HG02885 (cell line): ENCODE results near the gene LASP1.

Experiments used
- ATAC-seq: cut with Tn5 transposase; IDR thresholded peaks from one replicate; pipeline ENCODE4 v1.9.1; 2021; ENCODE audit warnings: mild to moderate bottlenecking; ENCODE audit not compliant: unreplicated experiment, poor library complexity

Gene LASP1

GRCh38 chr17:38885728-38886642, 16.1 kb downstream of the LASP1 start:
- no peak for ATAC-seq

DNA sequence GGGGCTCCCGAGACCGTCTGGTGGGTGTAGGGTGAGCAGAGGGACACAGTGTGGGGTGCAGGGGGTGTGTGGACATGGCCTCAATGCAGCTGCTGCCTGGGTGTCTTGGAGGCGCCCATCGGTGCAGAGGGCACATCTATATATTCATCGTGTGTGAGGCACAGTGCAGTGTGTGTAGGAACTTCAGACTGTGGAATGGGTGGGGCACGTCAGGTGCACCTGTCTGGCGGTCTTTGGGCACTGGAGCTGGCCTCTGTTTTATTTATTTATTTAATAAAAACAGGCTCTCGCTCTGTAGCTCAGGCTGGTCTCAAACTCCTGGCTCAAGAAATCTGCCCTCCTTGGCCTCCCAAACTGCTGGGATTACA, 16.8 kb downstream of the LASP1 start:
- no peak for ATAC-seq

DNA sequence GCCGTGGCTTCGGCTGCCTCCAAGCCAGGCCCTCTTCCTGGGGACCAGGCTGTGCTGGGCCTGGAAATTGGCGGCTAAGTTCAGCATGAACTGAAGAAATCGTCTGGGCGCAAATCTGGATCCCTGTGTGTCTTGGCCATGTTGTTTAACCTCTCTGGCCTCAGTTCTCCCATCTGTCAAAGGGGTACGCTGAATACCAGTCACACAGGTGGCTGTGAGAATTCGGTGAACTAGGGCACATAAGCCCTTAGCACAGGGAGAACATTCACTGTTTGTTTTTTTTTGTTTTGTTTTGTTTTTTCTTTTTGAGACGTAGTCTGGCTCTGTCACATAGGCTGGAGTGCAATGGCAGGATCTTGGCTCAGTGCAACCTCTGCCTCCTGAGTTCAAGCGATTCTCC, 19.0 kb downstream of the LASP1 start:
- no peak for ATAC-seq

DNA sequence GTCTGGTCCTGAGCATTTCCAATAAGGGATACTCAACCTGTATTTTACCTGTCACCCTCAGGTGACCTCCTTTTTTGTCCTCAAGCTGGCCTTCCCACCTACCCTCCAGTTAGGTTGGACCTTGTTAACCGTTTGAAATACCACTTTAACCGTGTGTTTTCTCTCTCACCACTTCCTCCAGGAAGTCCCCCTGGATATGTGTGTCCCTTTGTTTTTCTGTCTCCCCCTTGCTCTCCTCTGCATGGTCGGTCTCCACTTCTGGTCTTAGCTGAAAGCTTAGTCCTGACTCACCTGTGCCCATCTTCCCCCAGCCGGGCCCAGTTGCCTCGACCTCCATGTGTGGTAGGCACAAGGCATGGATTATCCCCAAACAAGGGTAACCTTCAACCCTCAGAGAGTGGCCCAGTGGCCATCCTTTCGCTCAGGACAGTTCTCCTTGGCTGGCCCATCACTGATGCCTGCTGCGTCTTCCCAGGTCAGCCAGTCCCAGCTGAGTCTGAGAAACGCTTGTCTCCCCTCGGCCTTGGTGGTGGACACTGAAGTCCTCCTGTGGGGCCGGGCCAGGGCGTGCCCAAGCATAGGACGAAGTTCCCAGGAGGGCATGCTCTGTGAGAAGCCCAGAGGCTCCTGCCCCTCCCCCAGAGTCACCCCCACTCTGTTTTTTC, 20.0 kb downstream of the LASP1 start:
- no peak for ATAC-seq

GRCh38 chr17:38890410-38890746, 20.5 kb downstream of the LASP1 start:
- ATAC-seq = no peak

DNA sequence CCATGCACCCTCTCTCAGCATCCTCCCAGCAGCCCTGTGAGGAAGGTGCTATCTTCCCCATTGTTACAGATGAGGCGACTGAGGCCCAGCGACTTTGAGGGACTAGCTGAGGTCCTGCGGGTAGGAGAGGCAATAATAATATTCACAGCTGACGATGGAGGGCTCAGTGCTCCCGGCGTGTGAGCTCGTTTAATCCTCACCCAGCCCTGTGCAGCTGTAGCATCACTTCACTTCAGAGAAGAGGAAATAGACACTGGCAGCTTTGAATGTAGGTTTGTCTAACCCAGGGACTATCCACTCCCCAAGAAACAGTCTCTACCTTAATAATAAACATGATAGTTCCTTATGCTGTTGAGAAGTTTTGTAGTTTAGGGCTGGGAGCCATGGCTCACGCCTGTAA, 21.6 kb downstream of the LASP1 start:
- ATAC-seq = no peak

DNA sequence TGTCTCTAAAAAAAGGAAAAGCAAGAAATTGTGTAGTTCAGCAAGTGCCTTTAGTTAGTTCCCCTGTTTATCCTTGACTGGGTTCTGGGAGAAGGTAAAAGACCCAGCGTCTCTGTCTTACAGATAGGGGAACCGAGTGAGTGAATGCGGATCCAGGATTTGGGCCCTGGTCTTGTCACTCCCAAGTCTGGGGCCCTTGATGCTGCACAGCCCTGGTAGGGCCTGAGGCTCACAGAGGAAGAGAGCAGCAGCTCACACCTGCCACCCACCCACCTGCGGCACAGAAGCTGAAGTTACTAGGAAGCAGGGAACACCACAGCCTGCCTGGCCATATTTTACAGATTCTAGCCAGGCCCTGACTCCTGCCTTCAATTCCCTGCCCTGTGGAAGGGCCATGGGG, 22.2 kb downstream of the LASP1 start:
- ATAC-seq = no peak

GRCh38 chr17:38892620-38893019, 22.8 kb downstream of the LASP1 start:
- ATAC-seq = no peak

DNA sequence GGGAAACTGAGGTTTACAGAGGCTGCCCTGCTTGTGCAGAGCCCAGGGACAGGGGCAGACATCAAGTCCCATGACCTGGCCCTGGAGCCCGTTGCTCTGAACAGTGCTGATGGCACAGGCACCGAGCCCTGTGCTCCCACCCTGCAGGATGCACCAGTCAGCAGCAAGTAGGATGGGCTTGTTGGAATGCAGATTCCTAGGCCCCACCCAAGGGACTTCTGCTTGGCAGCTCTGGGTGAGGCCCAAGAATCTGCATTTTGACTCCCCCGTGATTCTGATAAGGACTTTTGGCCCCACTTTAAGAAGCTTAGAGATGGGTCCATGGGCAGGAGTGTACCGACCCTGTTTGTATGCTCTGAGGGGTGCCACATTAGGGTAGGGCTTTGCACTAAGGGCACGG, 23.3 kb downstream of the LASP1 start:
- no peak for ATAC-seq

- ATAC-seq = no peak
Observed at GRCh38 chr17:38893607-38894006, 23.7 kb downstream of the LASP1 start.

DNA sequence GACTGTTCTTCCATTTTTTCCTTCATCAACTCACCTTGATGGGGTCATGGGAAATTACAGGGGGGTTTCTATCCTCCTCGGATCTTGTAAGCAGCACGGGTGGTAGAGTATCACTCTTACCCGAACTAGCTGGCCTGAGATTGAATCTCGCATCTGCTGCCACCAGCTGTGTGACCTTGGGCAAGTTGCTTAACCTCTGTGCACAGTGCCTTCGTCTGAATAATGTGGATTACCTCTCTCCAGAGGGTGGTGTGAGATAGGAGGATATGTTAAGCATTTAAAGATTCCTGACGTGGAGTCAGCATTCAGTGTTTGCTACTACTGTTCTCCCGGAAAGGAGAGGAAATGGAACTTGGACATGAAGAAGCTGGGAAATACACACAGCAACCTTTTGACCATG, 24.4 kb downstream of the LASP1 start:
- no peak for ATAC-seq

GRCh38 chr17:38896346-38896954, 26.6 kb downstream of the LASP1 start:
- ATAC-seq = no peak

DNA sequence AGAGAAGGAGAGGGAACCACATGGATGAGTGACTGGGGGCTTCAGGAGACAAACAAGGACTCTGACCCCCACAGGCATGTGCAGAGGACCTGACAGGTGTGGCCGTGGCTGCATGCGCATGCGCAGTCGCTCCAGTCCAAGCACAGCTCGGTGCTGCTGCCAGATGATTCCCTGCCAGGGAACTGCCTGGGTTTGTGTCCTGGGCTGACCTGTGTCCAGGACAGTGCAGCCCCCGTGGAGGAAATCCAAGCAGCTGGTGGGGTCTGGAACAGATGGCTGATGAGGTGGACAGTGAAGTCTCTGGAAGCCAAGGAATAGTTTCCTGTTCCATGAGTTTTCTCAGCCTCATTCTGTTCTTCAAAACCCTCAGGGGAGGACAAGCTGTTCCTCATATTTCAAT, 27.3 kb downstream of the LASP1 start:
- no peak for ATAC-seq

- ATAC-seq = no peak
Observed at GRCh38 chr17:38897671-38898290, 27.9 kb downstream of the LASP1 start.

DNA sequence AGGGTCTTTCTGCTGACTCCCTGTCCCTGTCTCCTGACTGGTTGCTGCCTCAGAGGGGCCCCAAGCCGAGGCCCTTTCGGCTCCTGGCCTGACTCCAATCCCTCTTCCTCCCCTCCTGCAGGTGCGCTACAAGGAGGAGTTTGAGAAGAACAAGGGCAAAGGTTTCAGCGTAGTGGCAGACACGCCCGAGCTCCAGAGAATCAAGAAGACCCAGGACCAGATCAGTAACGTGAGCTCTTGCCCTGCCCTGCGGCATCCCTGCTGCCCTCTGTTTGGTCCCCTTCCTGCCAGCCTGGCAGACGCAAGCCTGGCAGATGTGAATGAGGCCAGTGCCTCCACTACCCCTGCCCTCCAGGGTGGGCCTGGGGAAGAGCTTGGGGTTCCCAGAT, 28.4 kb downstream of the LASP1 start:
- ATAC-seq = peak; percentile 16

- peak; percentile 82 for ATAC-seq
Observed at GRCh38 chr17:38898812-38899348, 29.0 kb downstream of the LASP1 start.

- ATAC-seq = peak; percentile 17
Observed at GRCh38 chr17:38899421-38899820, 29.6 kb downstream of the LASP1 start.

GRCh38 chr17:38900978-38901656, 31.3 kb downstream of the LASP1 start:
- ATAC-seq = no peak

- ATAC-seq = no peak
Observed at GRCh38 chr17:38903404-38903803, 33.5 kb downstream of the LASP1 start.

- ATAC-seq = no peak
Observed at GRCh38 chr17:38904892-38905291, 35.0 kb downstream of the LASP1 start.
